HG03135 (cell line): ENCODE data around the gene LRCH3.

ENCODE experiments used
- ATAC-seq: cut with Tn5 transposase; IDR thresholded peaks from one replicate; pipeline ENCODE4 v1.9.1; 2021; ENCODE audit warnings: mild to moderate bottlenecking, moderate library complexity; ENCODE audit not compliant: unreplicated experiment

The LRCH3 gene

GRCh38 chr3:197791113-197791891 lies at the start of gene LRCH3:
Gene LRCH3 (plus strand): TSS chr3:197791254. CDS start chr3:197791279, 25 bp downstream.
- peak; percentile 81 for ATAC-seq

GRCh38 chr3:197742787-197743186 lies 48.3 kb upstream of the LRCH3 start:
- ATAC-seq, result no peak

- no peak for ATAC-seq
Observed at GRCh38 chr3:197746209-197746608, 44.8 kb upstream of the LRCH3 start.

GRCh38 chr3:197746801-197747237 lies 44.2 kb upstream of the LRCH3 start:
- ATAC-seq, result no peak

GRCh38 chr3:197748597-197749314 lies 42.3 kb upstream of the LRCH3 start:
- ATAC-seq, result no peak

GRCh38 chr3:197749315-197749600 lies 41.8 kb upstream of the LRCH3 start:
- ATAC-seq, result peak; percentile 37

- ATAC-seq, result peak; percentile 74
Observed at GRCh38 chr3:197749601-197750395, 41.3 kb upstream of the LRCH3 start, which contains the start of gene FYTTD1. Gene FYTTD1 (plus strand): TSS chr3:197749883. CDS start chr3:197749972, 89 bp downstream.

GRCh38 chr3:197750396-197750831 lies 40.6 kb upstream of the LRCH3 start:
- ATAC-seq, result peak; percentile 54

GRCh38 chr3:197750858-197751737 lies 40.0 kb upstream of the LRCH3 start:
- no peak for ATAC-seq

GRCh38 chr3:197752107-197752506 lies 38.9 kb upstream of the LRCH3 start:
- no peak for ATAC-seq

GRCh38 chr3:197753263-197753662 lies 37.8 kb upstream of the LRCH3 start:
- ATAC-seq, result no peak

GRCh38 chr3:197756704-197757103 lies 34.4 kb upstream of the LRCH3 start:
- no peak for ATAC-seq

- ATAC-seq, result no peak
Observed at GRCh38 chr3:197758512-197758911, 32.5 kb upstream of the LRCH3 start.

- ATAC-seq, result no peak
Observed at GRCh38 chr3:197761784-197762183, 29.3 kb upstream of the LRCH3 start.

- ATAC-seq, result no peak
Observed at GRCh38 chr3:197775317-197775716, 15.7 kb upstream of the LRCH3 start.

GRCh38 chr3:197782230-197782629 lies 8.8 kb upstream of the LRCH3 start:
- ATAC-seq, result no peak

- no peak for ATAC-seq
Observed at GRCh38 chr3:197784019-197784585, 7.0 kb upstream of the LRCH3 start.

GRCh38 chr3:197787412-197787811 lies 3.6 kb upstream of the LRCH3 start:
- ATAC-seq, result no peak

GRCh38 chr3:197789309-197789708 lies 1.7 kb upstream of the LRCH3 start:
- no peak for ATAC-seq

- ATAC-seq, result no peak
Observed at GRCh38 chr3:197790033-197790432, 1.0 kb upstream of the LRCH3 start.
